GM19240 (cell line): ENCODE measurements around the gene GNRH2.
"Not testable (repeated sequence)": the region's sequence is repeated elsewhere in the genome, so short reads cannot be mapped to it uniquely, and the experiment has no call there.

Source experiments
- DNase-seq: peaks from one replicate; pipeline ENCODE4 v3.0.0; 2011; ENCODE audit warnings: low spot score; ENCODE audit not compliant: insufficient read length

GNRH2 gene, protein sequence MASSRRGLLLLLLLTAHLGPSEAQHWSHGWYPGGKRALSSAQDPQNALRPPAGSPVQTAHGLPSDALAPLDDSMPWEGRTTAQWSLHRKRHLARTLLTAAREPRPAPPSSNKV

GRCh38 chr20:3043322-3043721, at the start of gene GNRH2:
TSS of gene GNRH2 (plus strand) at chr20:3043622. CDS start at chr20:3044415, 793 bp downstream.
- DNase-seq = no peak

GRCh38 chr20:2995796-2996195, 47.6 kb upstream of the GNRH2 start:
- no peak for DNase-seq

DNA sequence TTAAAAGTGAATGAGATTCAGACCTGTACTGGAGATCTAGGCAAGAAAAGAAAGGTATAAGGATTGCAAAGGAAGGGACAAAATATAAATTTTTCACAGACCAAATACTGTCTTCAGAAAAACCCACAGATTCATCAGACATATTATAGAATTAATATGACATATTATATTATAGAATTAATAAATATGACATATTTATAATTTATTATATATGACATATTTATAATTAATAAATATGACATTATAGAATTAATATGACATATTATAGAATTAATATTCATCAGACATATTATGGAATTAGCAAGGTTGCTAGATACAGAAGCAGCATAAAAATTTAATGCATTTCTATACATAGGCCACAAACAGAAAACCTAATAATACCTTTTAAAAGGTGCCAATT, 44.7 kb upstream of the GNRH2 start:
- no peak for DNase-seq

- DNase-seq = no peak
These were observed 42.4 kb upstream of the GNRH2 start for GRCh38 chr20:3000852-3001523.

DNA sequence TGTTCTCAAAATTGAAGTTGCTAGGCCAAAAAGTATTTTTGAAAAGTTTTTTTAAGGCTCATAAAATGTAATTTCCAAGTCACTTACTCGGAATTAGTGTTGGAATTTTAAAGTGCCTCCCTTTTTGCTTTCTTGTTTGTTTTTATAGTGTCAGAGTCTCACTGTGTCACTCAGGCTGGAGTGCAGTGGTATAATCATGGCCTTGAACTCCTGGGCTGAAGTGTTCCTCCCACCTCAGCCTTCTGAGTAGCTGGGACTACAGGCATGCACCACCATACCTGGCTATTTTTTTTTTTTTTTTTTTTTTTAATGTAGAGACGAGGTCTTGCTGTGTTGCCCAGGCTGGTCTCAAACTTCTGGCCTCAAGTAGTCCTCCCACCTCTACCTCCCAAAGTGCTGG, 40.0 kb upstream of the GNRH2 start:
- no peak for DNase-seq

DNA sequence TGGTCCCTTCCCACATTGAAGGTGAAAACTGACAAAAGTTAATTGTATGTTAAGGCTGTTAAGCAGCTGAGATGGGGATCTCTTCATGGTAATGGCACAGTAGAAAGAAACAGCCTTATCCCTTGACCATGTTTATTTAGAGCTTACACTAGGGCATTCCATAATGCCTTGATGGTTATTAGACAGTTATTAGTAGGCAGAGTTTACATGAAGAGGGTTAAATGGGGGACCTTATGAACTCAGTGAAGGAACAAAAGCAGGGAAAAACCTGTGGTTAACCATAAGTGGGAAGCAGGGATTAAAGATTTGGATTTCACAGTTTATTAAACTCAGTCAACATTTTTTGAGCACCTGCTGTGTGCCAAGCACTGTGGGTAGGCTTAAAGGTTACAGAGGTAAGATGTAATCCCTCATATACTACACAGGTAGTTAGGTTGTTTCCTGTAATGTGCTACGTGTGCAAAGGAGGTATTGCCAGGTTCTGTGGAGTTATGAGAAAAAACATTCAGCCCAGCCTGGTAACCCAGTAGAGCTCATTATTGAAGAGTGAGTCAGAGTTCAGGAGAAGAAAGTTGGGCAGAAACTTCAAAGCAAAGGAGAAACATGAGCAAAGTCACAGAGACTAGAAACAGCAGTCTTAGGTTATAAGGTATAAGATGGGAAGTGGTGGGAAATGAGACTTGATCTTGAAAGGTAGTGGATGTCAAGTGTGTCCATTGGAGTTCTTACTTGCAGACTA, 32.3 kb upstream of the GNRH2 start:
- DNase-seq = no peak

GRCh38 chr20:3011752-3012151, 31.7 kb upstream of the GNRH2 start:
- DNase-seq = no peak

DNA sequence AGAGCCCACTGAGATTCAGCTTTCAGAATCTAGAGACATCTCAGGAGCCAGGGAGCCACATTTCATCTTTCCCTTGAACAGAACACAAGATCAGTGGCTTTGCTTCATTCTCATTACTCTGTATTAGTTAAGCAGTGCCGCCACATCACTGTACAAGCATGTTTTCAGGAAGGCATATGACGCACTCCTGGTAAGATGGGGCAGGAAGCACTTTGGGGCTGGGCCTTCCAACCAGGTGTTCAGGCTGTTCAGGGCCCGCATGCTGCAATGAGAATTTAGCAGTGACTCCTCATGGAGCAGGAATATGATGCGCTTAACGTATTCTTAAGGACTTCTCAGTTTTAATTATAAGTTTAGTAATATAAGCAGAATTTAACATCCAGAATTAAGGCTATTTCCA, 29.7 kb upstream of the GNRH2 start:
- DNase-seq = no peak

- DNase-seq = no peak
These were observed 29.2 kb upstream of the GNRH2 start for GRCh38 chr20:3014179-3014578.

- no peak for DNase-seq
These were observed 28.8 kb upstream of the GNRH2 start for GRCh38 chr20:3014662-3015061.

DNA sequence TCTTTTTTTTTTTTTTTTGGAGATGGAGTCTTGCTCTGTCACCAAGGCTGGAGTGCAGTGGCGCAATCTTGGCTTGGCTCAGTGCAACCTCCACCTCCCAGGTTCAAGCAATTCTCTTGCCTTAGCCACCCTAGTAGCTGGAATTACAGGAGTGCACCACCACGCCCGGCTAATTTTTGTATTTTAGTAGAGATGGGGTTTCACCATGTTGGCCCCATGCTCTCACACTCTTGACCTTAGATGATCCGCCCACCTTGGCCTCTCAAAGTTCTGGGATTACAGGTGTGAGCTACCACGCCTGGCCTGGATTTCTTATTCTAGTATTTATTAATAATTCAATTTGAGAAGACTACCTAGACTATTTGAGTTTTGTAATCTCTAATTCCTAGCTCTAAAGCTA, 28.1 kb upstream of the GNRH2 start:
- DNase-seq = not testable (repeated sequence)

- no peak for DNase-seq
These were observed 22.1 kb upstream of the GNRH2 start for GRCh38 chr20:3021327-3021726.

- no peak for DNase-seq
These were observed 21.6 kb upstream of the GNRH2 start for GRCh38 chr20:3021777-3022176.

DNA sequence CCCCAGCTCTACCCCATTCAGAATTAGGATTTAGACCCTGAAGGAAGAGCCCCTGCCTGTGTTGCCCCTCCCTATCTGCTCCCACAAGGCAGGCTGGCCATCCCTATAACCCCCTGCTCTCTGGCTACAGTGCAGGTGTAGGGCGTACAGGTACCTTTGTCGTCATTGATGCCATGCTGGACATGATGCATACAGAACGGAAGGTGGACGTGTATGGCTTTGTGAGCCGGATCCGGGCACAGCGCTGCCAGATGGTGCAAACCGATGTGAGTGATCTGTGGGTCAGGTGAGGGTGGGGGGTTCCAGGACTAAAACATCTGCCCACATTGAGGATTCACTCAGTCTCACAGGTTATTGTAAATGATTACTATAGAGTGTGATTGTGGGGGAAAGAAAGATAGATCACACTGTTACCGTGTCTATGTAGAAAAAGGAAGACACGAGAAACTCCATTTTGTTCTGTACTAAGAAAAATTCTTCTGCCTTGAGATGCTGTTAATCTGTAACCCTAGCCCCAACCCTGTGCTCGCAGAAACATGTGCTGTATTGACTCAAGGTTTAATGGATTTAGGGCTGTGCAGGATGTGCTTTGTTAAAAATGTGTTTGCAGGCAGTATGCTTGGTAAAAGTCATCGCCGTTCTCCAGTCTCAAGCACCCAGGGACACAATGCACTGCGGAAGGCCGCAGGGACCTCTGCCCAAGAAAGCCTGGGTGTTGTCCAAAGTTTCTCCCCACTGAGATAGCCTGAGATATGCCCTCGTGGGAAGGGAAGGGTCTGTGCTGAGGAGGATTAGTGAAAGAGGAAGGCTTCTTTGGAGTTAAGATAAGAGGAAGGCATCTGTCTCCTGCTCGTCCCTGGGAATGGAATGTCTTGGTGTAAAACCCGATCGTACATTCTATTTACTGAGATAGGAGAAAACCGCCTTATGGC, 20.6 kb upstream of the GNRH2 start:
- DNase-seq = not testable (repeated sequence)

- no peak for DNase-seq
These were observed 15.4 kb upstream of the GNRH2 start for GRCh38 chr20:3027987-3028386.

DNA sequence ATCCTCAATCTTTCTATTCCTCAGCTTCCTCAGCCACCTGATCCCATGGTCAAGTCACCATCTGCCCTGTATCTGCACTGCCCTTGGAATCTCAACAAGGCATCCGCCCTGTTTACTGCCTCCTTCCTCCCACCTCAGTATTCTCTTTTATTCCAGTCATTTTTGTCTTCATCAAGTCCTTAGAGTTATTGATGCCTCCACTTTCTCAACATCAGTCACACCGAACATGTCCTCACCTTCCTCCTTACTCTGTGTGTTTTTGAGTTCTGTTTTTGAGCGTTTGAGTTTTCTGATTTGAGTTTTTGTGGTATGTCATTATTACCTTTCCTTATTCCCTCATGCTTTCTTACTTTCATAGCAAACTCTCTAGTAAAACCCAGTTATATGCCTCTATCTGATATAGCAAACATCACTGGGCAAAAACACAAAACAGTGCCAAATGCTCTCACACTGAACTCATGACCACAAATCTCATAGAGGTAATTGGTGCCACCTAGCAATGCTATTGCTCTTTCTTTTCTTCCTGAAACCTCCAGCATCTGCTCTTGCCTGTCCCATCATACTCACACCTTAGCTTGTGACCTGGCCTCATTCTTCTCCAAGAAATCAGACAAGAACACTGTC, 11.8 kb upstream of the GNRH2 start:
- no peak for DNase-seq

DNA sequence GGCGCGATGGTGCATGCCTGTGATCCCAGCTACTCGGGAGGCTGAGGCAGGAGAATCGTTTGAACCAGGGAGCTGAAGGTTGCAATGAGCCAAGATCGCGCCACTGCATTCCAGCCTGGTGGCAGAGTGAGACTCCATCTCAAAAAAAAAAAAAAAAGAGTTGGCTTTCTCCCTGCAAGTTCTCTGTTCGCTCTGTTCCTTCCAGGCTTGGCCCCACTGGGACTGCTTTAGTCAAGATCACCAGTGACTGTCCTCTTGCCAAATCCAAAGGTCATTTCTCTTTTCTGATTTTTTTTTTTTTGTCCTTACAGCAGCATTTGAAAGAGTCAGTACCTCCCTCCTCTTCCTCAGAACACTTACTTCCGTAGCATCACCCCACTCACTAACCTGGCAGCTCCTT, 10.8 kb upstream of the GNRH2 start:
- DNase-seq = no peak

DNA sequence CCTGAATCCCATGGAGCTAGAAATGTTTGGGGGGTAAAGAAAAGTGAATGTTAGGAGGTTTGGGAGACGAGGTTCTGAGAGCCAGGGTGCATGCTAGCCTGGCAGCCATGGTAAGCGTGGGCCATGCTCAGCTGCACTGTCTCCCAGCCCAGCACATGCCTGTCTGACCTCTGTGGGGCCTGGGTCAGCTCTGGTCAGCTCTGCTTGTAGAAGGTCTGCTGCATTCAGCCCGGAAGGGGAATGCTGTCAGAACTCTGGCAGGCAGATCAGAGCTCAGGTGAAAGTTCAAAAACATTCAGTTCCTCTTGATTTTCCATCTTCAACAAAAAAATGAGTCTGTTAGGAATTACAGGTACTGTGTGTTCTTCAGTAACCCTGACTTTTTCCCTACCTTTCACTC, 5.8 kb upstream of the GNRH2 start:
- no peak for DNase-seq

DNA sequence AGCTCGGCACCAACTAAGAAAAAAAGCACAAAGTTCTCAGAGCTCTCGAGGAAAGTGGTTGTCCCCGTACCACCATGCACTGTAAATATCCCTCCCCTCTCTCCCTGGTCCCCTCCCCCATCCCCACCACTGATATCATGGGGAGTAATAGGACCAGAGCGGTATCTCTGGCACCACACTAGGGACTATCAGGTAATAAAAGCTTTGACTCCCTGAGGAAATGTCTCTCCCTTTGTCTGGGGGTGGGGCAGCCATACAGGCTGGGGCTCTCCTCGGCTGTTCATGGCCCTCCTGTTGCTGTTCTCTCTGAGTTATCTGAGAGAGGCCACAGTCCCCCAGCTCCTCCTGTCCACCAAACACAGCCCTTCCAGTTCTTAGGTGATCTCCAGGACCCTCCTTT, 5.0 kb upstream of the GNRH2 start:
- DNase-seq = no peak

GRCh38 chr20:3039426-3039825, 4.0 kb upstream of the GNRH2 start:
- no peak for DNase-seq

GRCh38 chr20:3040086-3040485, 3.3 kb upstream of the GNRH2 start:
- no peak for DNase-seq
